Neural progenitor cell (in vitro differentiated cells): ENCODE measurements around the gene CCDC33.

ENCODE experiments used
- CTCF ChIP-seq: fragments of 200-600 bp; sonication (generic); IDR thresholded peaks from 2 replicates; pipeline ENCODE4 v1.5.1; 2017; ENCODE audit warnings: antibody characterized with exemption, mild to moderate bottlenecking
- EZH2 ChIP-seq: fragments of 200-600 bp; sonication (generic); IDR thresholded peaks from 2 replicates; pipeline ENCODE4 v1.6.1; 2017; ENCODE audit warnings: antibody characterized with exemption, mild to moderate bottlenecking, moderate library complexity
- EZH2phosphoT487 ChIP-seq: fragments of 200-600 bp; sonication (generic); IDR thresholded peaks from 2 replicates; pipeline ENCODE4 v1.6.1; 2017; ENCODE audit warnings: antibody characterized with exemption

- no peak for TF ChIP-seq EZH2phosphoT487
- TF ChIP-seq CTCF: no peak
- TF ChIP-seq EZH2: no peak
Measured at GRCh38 chr15:74214324-74215021, 21.7 kb upstream of the CCDC33 start.
